ENCODE data around the gene C21orf58.

GRCh38 chr21:46301759-46302158, 21.9 kb downstream of the C21orf58 start:
- TF ChIP-seq, protein P1, sequence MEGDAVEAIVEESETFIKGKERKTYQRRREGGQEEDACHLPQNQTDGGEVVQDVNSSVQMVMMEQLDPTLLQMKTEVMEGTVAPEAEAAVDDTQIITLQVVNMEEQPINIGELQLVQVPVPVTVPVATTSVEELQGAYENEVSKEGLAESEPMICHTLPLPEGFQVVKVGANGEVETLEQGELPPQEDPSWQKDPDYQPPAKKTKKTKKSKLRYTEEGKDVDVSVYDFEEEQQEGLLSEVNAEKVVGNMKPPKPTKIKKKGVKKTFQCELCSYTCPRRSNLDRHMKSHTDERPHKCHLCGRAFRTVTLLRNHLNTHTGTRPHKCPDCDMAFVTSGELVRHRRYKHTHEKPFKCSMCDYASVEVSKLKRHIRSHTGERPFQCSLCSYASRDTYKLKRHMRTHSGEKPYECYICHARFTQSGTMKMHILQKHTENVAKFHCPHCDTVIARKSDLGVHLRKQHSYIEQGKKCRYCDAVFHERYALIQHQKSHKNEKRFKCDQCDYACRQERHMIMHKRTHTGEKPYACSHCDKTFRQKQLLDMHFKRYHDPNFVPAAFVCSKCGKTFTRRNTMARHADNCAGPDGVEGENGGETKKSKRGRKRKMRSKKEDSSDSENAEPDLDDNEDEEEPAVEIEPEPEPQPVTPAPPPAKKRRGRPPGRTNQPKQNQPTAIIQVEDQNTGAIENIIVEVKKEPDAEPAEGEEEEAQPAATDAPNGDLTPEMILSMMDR (IDR thresholded peaks at IDR 0.05): no peak
- TF ChIP-seq POLR2A (IDR thresholded peaks at IDR 0.05): no peak
